NCI-H460 (cell line): Measurements from ENCODE around the gene ITGA3. TPM values are rescaled to one million over a fixed set of nuclear protein-coding genes. Genes with fewer than 3 reads are reported as not detected.

Source experiments
- DNase-seq: peaks from one replicate; pipeline ENCODE4 v3.0.0-alpha.2; 2016; ENCODE audit warnings: low read depth; ENCODE audit errors: extremely low read depth
- total RNA-seq: library from RNA; depleted of rRNA; stranded (reverse); fragments of >200 nt; shearing (Covaris generic); gene quantifications from 2 replicates; pipeline ENCODE4 v1.2.3, GENCODE V29; 2014

Gene ITGA3
- total RNA-seq, 1 experiment from 2014 or later: 19.5 TPM

GRCh38 chr17:50066995-50067394 is 11.1 kb downstream of the ITGA3 start:
- DNase-seq: no peak

- DNase-seq: no peak
Measured at GRCh38 chr17:50067996-50068395, 12.1 kb downstream of the ITGA3 start.

- DNase-seq: no peak
Measured at GRCh38 chr17:50070908-50071680, 15.2 kb downstream of the ITGA3 start.

- no peak for DNase-seq
Measured at GRCh38 chr17:50071692-50072091, 15.8 kb downstream of the ITGA3 start.

GRCh38 chr17:50072130-50072529 is 16.2 kb downstream of the ITGA3 start:
- DNase-seq: no peak

GRCh38 chr17:50072925-50073324 is 17.0 kb downstream of the ITGA3 start:
- no peak for DNase-seq

GRCh38 chr17:50074227-50074626 is 18.3 kb downstream of the ITGA3 start:
- DNase-seq: no peak

GRCh38 chr17:50075446-50076032 is 19.6 kb downstream of the ITGA3 start:
- no peak for DNase-seq

GRCh38 chr17:50076221-50076590 is 20.3 kb downstream of the ITGA3 start:
- DNase-seq: no peak

- DNase-seq: no peak
Measured at GRCh38 chr17:50076591-50077235, 20.8 kb downstream of the ITGA3 start.

- DNase-seq: no peak
Measured at GRCh38 chr17:50078430-50078829, 22.5 kb downstream of the ITGA3 start.

- no peak for DNase-seq
Measured at GRCh38 chr17:50079334-50080095, 23.6 kb downstream of the ITGA3 start.

- no peak for DNase-seq
Measured at GRCh38 chr17:50080096-50080480, 24.2 kb downstream of the ITGA3 start.

- DNase-seq: no peak
Measured at GRCh38 chr17:50080827-50081226, 24.9 kb downstream of the ITGA3 start.

GRCh38 chr17:50081757-50082156 is 25.8 kb downstream of the ITGA3 start:
- no peak for DNase-seq

- peak; percentile 68 for DNase-seq
Measured at GRCh38 chr17:50087246-50087911, 31.5 kb downstream of the ITGA3 start.

- DNase-seq: no peak
Measured at GRCh38 chr17:50087912-50088405, 32.0 kb downstream of the ITGA3 start.

GRCh38 chr17:50088952-50089825 is 33.3 kb downstream of the ITGA3 start:
- no peak for DNase-seq

- DNase-seq: no peak
Measured at GRCh38 chr17:50090071-50090470, 34.2 kb downstream of the ITGA3 start.
